ENCODE data around the gene SYNCRIP.
"Not testable (repeated sequence)": the region's sequence is repeated elsewhere in the genome, so short reads cannot be mapped to it uniquely, and the experiment has no call there.

SYNCRIP gene

DNA sequence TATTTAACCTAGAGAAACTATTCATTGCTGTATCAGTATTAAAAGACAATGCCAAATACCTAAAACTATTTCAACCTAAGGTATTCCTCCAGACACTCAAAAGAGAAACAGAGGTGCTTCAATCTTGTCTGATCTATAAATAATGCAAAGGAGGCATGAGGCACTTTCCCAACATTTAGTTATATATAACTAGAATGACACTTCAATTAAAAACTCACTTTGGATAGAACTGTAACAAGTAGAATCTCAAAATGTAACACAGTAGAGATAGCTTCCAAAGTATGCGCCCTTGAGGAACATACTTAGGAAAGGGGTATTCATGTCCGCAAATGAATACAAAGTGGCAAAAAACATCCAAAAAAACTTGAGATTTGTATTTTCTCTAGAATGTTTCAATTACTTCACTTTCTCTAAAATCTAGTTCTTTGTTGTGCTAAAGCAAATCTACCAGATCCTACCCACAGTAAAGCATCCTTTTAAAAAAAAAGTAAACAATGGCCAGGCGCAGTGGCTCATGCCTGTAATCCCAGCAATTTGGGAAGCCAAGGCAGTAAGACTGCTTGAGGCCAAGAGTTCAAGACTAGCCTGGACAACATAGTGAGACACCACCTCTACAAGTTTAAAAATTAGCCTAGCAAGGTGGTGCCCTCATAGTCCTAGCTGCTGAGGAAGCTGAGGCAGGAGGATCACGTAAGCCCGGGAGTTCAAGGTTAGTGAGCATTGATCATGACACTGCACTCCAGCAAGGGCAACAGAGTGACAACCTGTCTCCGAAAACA, 10.3 kb downstream of the SYNCRIP start:
- no peaks in the 10 kb centered on the region for H3K27me3 ChIP-seq
- no peak overlapping the region for H3K4me2 ChIP-seq
- H3K36me3 ChIP-seq = peaks cover 71 to 100% (median 98%) of the 10 kb centered on the region in 11 experiments
- H3K9ac ChIP-seq = no peak overlapping the region
- no peak overlapping the region for H3K4me3 ChIP-seq
- H3K4me1 ChIP-seq = no peaks in the 10 kb centered on the region
- H4K20me1 ChIP-seq = peaks cover 64 to 100% (median 100%) of the 10 kb centered on the region in 11 experiments; a peak in 21 of 22 replicates
- H3K9me3 ChIP-seq (replicated peaks in 1 of 11) = no peaks in the 10 kb centered on the region
- no peak for TF ChIP-seq Cebpa-rat (IDR thresholded peaks at IDR 0.05)
- H3K27ac ChIP-seq = no peak overlapping the region

DNA sequence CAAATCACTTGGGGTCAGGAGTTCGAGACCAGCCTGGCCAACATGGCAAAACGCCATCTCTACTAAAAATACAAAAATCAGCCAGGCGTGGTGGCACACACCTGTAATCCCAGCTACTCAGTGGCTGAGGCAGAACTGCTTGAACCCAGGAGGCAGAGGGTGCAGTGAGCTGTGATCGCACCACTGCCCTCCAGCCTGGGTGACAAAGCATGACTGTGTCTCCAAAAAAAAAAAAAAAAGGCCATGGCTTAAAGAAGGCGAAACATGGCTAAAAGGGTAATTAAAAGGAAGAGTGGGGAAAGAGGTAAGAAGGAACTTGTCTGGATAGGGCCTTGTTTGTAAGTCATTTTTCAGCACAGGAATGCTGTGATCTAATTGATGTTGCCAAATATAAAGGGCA, 11.6 kb downstream of the SYNCRIP start:
- H3K4me1 ChIP-seq; H3K4me3 ChIP-seq; H3K9ac ChIP-seq; H3K4me2 ChIP-seq; H3K27ac ChIP-seq; H3K27me3 ChIP-seq; H3K9me3 ChIP-seq (replicated peaks in 1 of 11): not testable (repeated sequence)
- H4K20me1 ChIP-seq = peaks cover 71 to 100% (median 100%) of the 10 kb centered on the region in 11 experiments; a peak in 21 of 22 replicates
- peaks cover 68 to 100% (median 98%) of the 10 kb centered on the region in 11 experiments for H3K36me3 ChIP-seq

DNA sequence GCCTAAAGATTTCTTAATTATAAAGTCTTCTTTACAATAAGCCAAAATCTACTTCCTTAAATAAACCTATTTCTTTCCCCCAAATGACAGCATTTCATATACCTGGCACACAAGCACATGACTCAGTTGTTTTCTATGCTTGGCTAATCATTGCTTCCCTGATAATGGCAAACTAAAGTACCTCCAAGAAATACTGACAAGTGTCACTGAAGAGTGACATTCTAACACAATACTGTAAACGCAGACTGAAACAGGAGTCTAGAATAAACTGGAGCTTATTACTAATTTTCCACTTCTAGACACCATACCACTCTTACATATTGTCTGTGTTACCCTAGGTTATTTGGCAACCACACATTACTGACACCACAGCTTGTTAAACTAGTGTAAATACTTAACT, 14.3 kb downstream of the SYNCRIP start:
- Histone ChIP-seq H3K9ac (no peak overlapping the region), H3K36me3 (peaks cover 53 to 100% (median 92%) of the 10 kb centered on the region in 11 experiments), H3K4me2 (no peak overlapping the region), H3K27ac (no peak overlapping the region), H3K4me3 (no peak overlapping the region), H3K4me1 (no peaks in the 10 kb centered on the region), H4K20me1 (peaks cover 79 to 100% (median 100%) of the 10 kb centered on the region in 11 experiments; a peak in 21 of 22 replicates), H3K27me3 (no peaks in the 10 kb centered on the region), H3K9me3 (replicated peaks in 1 of 11) (no peaks in the 10 kb centered on the region)
- no peak for TF ChIP-seq Cebpa-rat (IDR thresholded peaks at IDR 0.05)

DNA sequence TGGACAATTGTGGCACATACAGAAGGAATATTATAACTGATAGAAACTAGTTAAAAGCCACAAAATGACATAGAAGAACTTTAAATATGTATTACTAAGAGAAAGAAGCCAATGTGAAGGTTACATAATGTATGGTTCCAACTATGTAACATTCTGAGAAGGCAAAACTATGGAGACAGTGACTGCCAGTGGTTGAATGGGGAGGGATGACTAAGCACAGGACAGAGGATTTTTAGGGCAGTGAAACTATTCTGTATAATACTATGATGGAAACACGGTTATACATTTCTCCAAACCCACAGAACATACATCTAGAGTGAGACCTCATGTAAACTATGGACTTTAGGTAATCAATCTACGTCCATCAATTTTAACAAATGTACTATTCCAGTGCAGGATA, 22.4 kb downstream of the SYNCRIP start:
- Histone ChIP-seq H4K20me1 (peaks cover 24 to 100% (median 96%) of the 10 kb centered on the region in 11 experiments; a peak in 21 of 22 replicates), H3K4me1 (no peaks in the 10 kb centered on the region), H3K4me3 (no peak overlapping the region), H3K4me2 (no peak overlapping the region), H3K9me3 (replicated peaks in 1 of 11) (no peaks in the 10 kb centered on the region), H3K27ac (no peak overlapping the region), H3K27me3 (no peaks in the 10 kb centered on the region), H3K9ac (no peak overlapping the region), H3K36me3 (peaks cover 68 to 100% (median 93%) of the 10 kb centered on the region in 11 experiments; a peak in 21 of 22 replicates)
- no peak for TF ChIP-seq Cebpa-rat (IDR thresholded peaks at IDR 0.05)

DNA sequence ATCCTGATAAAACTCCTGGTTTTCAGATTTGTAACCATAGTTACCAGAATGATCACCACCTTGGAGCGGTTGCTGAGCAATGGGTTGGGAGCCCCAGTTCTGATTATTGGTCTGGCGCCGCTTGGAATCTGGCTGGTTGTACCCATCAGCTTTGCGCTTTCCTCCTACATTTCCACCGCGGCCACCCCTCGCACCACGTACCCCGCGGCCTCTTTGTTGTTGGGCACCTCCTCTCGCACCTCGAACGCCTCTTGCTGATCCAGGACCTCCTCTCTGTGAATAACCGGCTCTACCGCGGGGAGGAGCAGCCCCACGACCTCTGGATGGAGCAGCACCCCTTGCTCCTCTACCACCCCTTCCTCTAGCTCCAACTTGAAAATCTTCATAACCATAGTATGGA, 27.9 kb downstream of the SYNCRIP start:
- H3K27ac ChIP-seq = no peak overlapping the region
- H3K36me3 ChIP-seq = peaks cover 71 to 100% (median 86%) of the 10 kb centered on the region in 11 experiments
- H3K9me3 ChIP-seq (replicated peaks in 1 of 11) = no peaks in the 10 kb centered on the region
- no peak overlapping the region for H3K4me3 ChIP-seq
- H3K9ac ChIP-seq = no peak overlapping the region
- TF ChIP-seq Cebpa-rat (IDR thresholded peaks at IDR 0.05) = no peak
- no peaks in the 10 kb centered on the region for H3K4me1 ChIP-seq
- H3K27me3 ChIP-seq = no peaks in the 10 kb centered on the region
- H3K4me2 ChIP-seq = no peak overlapping the region
- peaks cover 0 to 100% (median 71%) of the 10 kb centered on the region in 11 experiments; a peak in 21 of 22 replicates for H4K20me1 ChIP-seq

DNA sequence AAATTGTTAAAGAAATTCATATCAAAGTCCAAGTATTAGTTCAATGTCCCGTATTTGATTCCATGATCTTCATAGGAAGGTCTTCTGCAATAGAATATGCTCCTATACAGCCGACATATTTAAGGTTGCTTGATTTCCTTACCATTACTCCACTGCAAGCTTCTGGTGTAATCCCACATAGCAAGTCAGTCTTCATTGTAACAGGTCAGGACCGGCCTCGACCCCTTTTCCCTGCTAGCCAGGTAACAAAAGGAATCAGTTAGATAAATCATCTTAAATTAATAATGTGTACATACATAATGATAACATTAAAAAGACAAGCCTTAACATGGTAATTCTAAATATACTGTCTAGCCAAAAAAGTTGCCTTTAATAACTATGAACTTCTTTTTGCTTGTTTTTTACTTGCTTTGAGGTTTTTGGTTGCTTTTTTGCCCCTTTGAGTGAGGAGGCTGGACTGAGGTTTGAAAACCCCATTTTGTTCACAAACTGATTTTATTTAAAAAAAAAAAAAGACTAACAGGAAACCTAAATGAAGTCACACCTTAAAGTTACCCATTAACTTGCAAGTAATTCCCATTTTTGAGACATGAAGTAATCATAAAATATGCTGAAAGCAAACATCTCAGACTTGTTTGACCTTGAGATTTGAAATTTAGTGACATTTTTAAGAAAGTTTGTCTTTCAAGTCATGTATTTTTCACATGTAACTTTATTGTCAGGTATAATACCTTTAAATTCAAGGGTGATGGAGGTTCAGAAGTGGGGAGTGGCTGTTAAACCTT, 29.8 kb downstream of the SYNCRIP start:
- no peak overlapping the region for H3K4me3 ChIP-seq
- no peaks in the 10 kb centered on the region for H3K4me1 ChIP-seq
- no peak overlapping the region for H3K9ac ChIP-seq
- H3K36me3 ChIP-seq = peaks cover 53 to 97% (median 72%) of the 10 kb centered on the region in 11 experiments
- TF ChIP-seq Cebpa-rat (IDR thresholded peaks at IDR 0.05) = no peak
- H4K20me1 ChIP-seq = peaks cover 0 to 98% (median 54%) of the 10 kb centered on the region in 11 experiments; a peak in 21 of 22 replicates
- no peaks in the 10 kb centered on the region for H3K9me3 ChIP-seq (replicated peaks in 1 of 11)
- no peak overlapping the region for H3K27ac ChIP-seq
- H3K27me3 ChIP-seq = no peaks in the 10 kb centered on the region
- no peak overlapping the region for H3K4me2 ChIP-seq

DNA sequence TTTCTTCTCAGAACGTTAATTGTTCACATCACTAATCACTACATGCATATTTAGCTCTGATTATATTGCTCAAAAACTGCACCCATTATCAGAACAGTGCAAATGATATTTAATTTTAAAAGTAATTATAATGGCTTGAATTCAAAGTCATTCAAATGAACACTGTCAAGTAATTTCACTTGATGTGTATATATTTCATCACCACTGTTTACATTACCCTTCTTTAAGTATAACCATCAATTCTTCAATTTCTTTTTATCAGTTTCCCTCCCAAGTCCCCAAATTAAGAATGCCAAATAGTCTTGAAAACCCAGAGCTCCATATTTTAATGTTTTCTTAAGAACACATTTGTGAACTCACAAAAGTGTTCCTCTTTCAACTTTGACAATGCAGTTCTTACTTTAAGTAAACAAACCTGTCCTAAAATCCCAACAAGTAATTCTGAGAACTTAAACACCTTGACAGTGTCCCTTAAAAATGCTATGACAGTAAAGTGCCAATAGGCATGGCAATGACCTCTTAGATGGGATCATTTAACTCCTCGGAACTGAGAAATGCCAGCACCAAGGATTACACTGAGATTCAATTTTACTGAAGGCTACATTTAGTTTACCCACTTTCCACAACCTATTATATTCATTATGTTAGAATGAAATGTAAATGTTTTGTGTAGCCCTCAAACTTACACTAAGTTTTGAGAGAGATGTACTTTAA, 32.3 kb downstream of the SYNCRIP start:
- TF ChIP-seq Cebpa-rat (IDR thresholded peaks at IDR 0.05) = no peak
- H3K4me1 ChIP-seq = no peaks in the 10 kb centered on the region
- no peak overlapping the region for H3K4me2 ChIP-seq
- H3K27me3 ChIP-seq = no peaks in the 10 kb centered on the region
- H3K27ac ChIP-seq = no peak overlapping the region
- peaks cover 32 to 78% (median 48%) of the 10 kb centered on the region in 11 experiments; a peak in 21 of 22 replicates for H3K36me3 ChIP-seq
- H3K9ac ChIP-seq = no peak overlapping the region
- H3K4me3 ChIP-seq = no peak overlapping the region
- H3K9me3 ChIP-seq (replicated peaks in 1 of 11) = no peaks in the 10 kb centered on the region
- H4K20me1 ChIP-seq = peaks cover 0 to 86% (median 35%) of the 10 kb centered on the region in 11 experiments; a peak in 20 of 22 replicates

DNA sequence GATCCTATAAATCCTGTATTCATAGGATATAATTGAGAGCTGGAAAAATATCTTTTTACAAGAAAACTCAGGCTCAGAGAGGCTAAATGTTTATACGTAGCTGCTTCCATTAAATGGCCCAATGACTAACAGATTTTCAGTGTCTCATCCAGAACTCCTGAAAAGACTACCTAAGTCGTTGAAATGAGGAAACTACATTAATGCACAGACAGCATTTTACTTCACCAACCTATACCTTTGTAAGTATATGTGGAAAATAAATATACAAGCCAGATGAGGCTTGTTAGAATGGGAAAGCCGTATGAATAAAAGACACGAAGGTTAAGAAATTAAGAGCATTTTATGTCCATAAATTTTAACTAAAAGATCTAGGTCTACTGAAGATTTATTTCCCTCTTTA, 40.6 kb downstream of the SYNCRIP start:
- peaks cover 0 to 38% (median 4%) of the 10 kb centered on the region in 11 experiments; a peak in 8 of 22 replicates for H4K20me1 ChIP-seq
- no peaks in the 10 kb centered on the region for H3K27me3 ChIP-seq
- TF ChIP-seq Cebpa-rat (IDR thresholded peaks at IDR 0.05) = no peak
- no peaks in the 10 kb centered on the region for H3K4me1 ChIP-seq
- H3K4me2 ChIP-seq = no peak overlapping the region
- no peaks in the 10 kb centered on the region for H3K9me3 ChIP-seq (replicated peaks in 1 of 11)
- peaks cover 0 to 5% (median 0%) of the 10 kb centered on the region in 11 experiments; a peak in 2 of 22 replicates for H3K36me3 ChIP-seq
- H3K9ac ChIP-seq = no peak overlapping the region
- H3K4me3 ChIP-seq = no peak overlapping the region
- H3K27ac ChIP-seq = no peak overlapping the region

All from BLaER1 treated with 17β-estradiol and CSF1 and Interleukin-3, amounts not matched to agents 10 nM and 100 nM (cell line).